Measurements from ENCODE around the gene CNTNAP2.

CNTNAP2 gene

GRCh38 chr7:147296201-147296600 is 1179.6 kb downstream of the CNTNAP2 start:
- no peak for DNase-seq

DNA sequence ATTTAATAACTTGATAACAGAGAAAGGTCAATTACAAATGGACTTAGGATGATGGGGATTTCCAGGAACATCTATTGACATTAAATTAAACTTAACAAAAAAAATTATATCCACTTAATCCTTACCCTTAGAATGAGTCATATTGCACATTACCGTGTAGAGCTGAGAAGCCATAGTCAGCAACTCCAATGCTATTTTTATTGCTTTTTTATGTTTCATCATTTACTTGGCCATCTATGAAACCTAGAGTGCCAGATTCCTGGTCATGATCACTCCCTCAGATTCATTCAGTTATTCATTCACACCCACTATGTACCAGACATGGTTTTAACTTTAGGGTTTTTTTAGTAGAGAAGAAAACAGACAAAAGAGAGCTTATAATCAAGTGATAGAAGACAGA is 1180.4 kb downstream of the CNTNAP2 start:
- no peak for DNase-seq

GRCh38 chr7:147298611-147299043 is 1182.0 kb downstream of the CNTNAP2 start:
- DNase-seq, result no peak

DNA sequence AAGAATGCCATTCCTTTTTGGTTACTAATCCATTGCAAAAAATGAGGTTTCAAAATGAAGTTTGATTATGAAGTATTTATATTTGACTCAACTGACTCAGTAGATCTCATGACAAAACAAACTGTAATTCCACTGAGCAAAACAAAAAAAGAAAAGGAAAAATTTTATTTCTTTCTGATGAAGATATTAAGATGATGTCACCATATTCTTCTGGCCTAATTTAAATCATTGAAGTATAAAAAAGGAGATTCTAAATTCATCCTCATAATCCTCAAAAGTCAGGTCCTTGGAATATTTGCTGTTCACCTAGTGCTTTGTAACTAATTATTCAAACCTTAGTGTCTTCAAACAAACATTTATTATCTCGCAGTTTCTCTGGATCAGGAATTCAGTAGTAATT is 1183.7 kb downstream of the CNTNAP2 start:
- no peak for DNase-seq

- DNase-seq, result no peak
Measured at GRCh38 chr7:147304376-147304775, 1187.8 kb downstream of the CNTNAP2 start.

DNA sequence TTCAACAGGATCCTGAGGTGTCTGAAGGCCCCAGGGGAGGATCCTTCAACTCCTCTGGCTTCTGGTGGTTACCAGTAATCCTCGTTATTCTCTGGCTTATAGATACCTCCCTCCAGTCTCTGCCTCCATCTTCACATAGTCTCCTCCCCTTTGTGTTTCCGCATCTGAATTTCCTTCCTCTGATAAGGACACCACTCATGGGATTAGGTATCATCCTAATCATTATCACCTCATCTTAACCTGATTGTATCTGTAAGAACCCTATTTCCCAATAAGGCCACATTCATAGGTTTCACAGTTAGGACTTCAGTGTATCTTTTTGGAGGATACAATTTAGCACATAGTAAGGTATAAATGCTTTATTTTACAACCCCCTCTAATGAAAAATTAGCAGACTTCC is 1189.2 kb downstream of the CNTNAP2 start:
- DNase-seq, result no peak

GRCh38 chr7:147308539-147308938 is 1191.9 kb downstream of the CNTNAP2 start:
- no peak for DNase-seq

GRCh38 chr7:147311336-147311735 is 1194.7 kb downstream of the CNTNAP2 start:
- no peak for DNase-seq

- DNase-seq, result no peak
Measured at GRCh38 chr7:147321504-147321903, 1204.9 kb downstream of the CNTNAP2 start.

DNA sequence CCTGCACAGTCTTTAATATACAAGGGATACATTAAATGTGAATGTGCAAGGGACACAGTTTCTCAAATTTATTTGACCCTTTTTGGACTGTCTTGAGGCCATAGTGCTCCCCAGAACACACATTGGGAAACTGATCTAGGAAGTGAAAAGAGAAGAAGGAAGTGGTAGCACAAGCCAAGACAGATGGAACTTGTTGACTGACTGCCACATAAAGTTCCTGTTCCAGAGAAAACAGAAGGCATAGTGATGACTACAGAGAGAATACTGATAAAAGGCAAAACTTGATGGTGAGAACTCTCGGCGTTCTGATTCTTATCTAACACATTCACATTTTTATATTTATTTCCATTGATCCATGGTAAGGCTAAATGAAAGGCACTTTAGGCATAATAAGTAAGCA is 1216.4 kb downstream of the CNTNAP2 start:
- DNase-seq, result no peak

DNA sequence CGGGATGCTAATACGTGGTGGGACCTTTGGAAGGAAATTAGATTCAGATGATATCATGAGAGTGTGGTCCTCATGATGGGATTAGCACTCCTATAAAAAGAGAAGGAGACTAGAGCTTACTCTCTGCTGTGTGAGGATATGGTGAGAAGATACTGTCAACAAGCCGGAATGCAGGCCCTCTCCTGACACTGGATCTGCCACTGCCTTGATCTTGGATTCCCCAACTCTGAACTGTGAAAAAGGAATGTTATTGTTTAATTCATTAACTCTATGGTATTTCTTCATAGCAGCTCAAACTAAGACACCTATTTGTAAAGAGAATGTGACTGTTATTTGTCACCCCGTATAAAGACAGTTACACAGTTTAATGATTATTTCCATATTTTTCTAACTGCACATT is 1246.5 kb downstream of the CNTNAP2 start:
- no peak for DNase-seq

- DNase-seq, result no peak
Measured at GRCh38 chr7:147376192-147376591, 1259.6 kb downstream of the CNTNAP2 start.

GRCh38 chr7:147380926-147381325 is 1264.3 kb downstream of the CNTNAP2 start:
- no peak for DNase-seq

- DNase-seq, result no peak
Measured at GRCh38 chr7:147394329-147394728, 1277.7 kb downstream of the CNTNAP2 start.

GRCh38 chr7:147400221-147400689 is 1283.7 kb downstream of the CNTNAP2 start:
- no peak for DNase-seq

- no peak for DNase-seq
Measured at GRCh38 chr7:147400925-147401324, 1284.3 kb downstream of the CNTNAP2 start.

DNA sequence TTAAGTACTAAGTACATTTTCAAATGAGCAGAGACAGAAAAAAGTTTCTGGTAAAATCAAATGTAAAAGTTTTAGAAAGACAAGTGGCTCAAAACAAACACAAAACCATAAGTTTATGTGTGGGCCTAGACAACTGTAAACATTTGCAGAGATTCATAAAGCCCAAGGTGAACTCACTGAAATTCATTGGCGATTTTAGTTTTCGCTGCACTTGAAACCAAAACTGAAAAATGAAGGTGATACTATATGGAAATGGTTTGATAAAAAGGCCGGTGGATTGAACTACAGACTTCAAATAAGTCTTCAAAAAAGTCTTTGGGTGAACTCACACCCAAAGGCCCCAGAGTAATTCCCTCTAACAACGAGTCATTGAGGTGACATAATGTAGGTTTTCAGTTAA is 1289.0 kb downstream of the CNTNAP2 start:
- DNase-seq, result no peak

DNA sequence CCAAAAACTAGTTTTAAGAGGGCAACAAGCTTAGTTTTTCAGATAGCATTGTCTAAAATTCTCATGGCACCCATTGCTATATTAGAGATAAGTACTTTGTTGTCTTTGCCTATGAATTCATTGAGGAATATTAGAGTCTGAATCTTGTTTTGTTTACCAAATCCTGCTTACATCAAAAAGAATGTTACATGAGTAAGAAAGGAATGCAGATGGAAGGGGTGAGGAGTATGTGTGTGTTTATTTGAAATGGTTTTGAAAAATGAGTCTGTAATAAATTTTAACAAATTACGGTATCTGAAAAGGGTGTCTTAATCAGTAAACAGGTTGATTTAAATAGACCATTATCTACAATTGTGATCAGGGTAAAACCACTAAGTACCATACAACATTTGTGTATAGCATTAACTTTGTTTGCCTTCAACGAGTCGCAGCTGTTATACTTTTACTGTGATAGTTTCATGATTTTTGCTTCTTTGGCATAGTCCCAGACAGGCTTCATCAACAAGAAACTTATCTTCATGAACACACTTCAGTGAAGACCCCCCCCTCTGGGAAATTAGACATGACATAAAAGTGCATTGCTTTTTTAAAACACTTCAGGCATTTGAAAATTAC is 1290.0 kb downstream of the CNTNAP2 start:
- DNase-seq, result no peak

DNA sequence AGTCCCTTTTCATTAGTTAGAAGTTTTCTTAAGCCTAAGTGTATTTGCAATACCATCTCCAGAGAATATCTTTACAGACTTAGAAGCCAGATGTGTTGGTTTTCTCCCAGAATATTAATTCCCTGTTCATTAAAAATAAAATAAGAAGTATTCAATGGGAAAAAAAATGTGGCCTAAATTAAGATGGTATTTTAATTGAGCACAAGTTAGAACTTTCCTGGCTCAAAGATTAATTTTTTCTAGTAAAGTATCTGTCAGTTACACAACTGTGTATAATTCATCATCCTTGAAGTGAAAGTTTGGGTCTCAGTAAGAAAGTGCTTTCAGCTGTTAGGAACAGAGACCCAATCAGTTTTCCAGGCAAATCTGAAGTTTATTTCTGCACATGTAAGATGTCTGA is 1294.5 kb downstream of the CNTNAP2 start:
- DNase-seq, result no peak

GRCh38 chr7:147412109-147412508 is 1295.5 kb downstream of the CNTNAP2 start:
- no peak for DNase-seq

DNA sequence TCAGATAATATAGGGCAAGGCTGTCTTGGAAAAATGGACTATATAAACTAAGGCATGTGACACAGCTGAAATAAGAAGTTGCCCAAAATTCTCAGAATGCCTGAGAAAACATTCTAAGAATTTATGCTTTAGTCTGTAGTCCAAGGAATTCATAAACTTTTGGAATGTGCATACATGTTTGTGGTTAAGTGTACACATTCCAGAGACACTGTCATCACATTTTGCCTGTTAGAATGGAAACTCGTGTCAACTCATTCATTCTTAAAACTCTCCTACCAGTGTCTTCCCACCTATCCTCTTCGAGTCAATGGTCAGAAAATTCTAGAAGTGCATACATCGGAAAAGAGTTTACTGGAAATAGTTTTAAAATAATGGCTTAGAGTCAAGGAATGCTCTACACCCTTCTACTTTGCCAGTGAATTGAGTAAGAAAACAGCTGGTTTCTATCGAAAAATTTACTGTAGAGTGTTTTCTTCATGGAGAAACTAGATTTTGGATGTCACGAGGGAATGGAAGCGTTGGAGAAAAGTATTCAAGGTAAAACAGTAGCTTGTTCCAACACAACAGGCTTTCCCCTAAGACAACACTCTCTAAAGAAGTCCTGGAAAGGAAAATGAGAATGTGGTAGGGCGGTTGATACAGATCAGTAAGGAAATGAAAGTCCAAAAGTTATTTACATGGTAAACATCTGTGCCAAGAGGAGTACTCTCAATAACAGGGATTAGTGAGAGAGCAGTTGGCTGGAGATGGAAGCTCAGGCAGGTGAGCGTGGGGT is 1296.4 kb downstream of the CNTNAP2 start:
- DNase-seq, result no peak

GRCh38 chr7:147413557-147413870 is 1296.9 kb downstream of the CNTNAP2 start:
- DNase-seq, result no peak

- no peak for DNase-seq
Measured at GRCh38 chr7:147415991-147416390, 1299.4 kb downstream of the CNTNAP2 start.

- peak; percentile 33 for DNase-seq
Measured at GRCh38 chr7:147418966-147419365, 1302.4 kb downstream of the CNTNAP2 start.

- DNase-seq, result no peak
Measured at GRCh38 chr7:147423875-147424274, 1307.3 kb downstream of the CNTNAP2 start.

Data from NCI-H2171 (cell line).